ENCODE data around the gene TYW1.
"Not testable (repeated sequence)": the region's sequence is repeated elsewhere in the genome, so short reads cannot be mapped to it uniquely, and the experiment has no call there.

GRCh38 chr7:67137489-67137888 is 140.9 kb downstream of the TYW1 start:
- not testable (repeated sequence) for TF ChIP-seq PATZ1 (CRISPR knock-in tag; IDR thresholded peaks at IDR 0.05; ENCODE audit: borderline replicate concordance); RARB (CRISPR knock-in tag; IDR thresholded peaks at IDR 0.05); ZFP3 (CRISPR knock-in tag; IDR thresholded peaks at IDR 0.05); TCF4 (CRISPR knock-in tag; IDR thresholded peaks at IDR 0.05; ENCODE audit: borderline replicate concordance); OSR1 (CRISPR knock-in tag; IDR thresholded peaks at IDR 0.05); CSRNP3 (CRISPR knock-in tag; IDR thresholded peaks at IDR 0.05)
- TF ChIP-seq, protein P1, sequence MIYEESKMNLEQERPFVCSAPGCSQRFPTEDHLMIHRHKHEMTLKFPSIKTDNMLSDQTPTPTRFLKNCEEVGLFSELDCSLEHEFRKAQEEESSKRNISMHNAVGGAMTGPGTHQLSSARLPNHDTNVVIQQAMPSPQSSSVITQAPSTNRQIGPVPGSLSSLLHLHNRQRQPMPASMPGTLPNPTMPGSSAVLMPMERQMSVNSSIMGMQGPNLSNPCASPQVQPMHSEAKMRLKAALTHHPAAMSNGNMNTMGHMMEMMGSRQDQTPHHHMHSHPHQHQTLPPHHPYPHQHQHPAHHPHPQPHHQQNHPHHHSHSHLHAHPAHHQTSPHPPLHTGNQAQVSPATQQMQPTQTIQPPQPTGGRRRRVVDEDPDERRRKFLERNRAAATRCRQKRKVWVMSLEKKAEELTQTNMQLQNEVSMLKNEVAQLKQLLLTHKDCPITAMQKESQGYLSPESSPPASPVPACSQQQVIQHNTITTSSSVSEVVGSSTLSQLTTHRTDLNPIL (CRISPR knock-in tag; IDR thresholded peaks at IDR 0.05; ENCODE audit: low read depth) = not testable (repeated sequence)

All from SK-N-SH treated with all-trans-retinoic acid at 6 μM for 48 hours (cell line).